Measurements from ENCODE around the gene HOXB7.

The HOXB7 gene

GRCh38 chr17:48628649-48629410, 18.0 kb upstream of the HOXB7 start:
- no peak for DNase-seq (ENCODE audit: extremely low spot score)
- CTCF ChIA-PET, result interaction anchor here (0.6 to 1.1 kb wide), 3 partner anchors 277 to 718 kb away, joined by 3 to 5 read pairs (median 4); no protein-coding TSS in a partner anchor
- TF ChIP-seq HDGF (IDR thresholded peaks at IDR 0.05; ENCODE audit: borderline replicate concordance) (no peak), NFRKB (IDR thresholded peaks at IDR 0.05) (no peak), FOXM1 (IDR thresholded peaks at IDR 0.05; ENCODE audit: borderline replicate concordance) (no peak), SP1 (IDR thresholded peaks at IDR 0.05) (no peak), ARNT (IDR thresholded peaks at IDR 0.05) (no peak), ZNF384 (IDR thresholded peaks at IDR 0.05) (no peak), CTBP1 (IDR thresholded peaks at IDR 0.05; ENCODE audit: borderline replicate concordance) (no peak), TARDBP (IDR thresholded peaks at IDR 0.05) (no peak), FOXK2 (IDR thresholded peaks at IDR 0.05) (no peak), SUZ12 (IDR thresholded peaks at IDR 0.05) (no peak), BHLHE40 (IDR thresholded peaks at IDR 0.05; ENCODE audit: borderline replicate concordance) (no peak), FOXA1 (IDR thresholded peaks at IDR 0.05) (no peak), ELF4 (IDR thresholded peaks at IDR 0.05) (no peak), L3MBTL2 (conservative IDR thresholded peaks at IDR 0.05) (no peak), LEF1 (IDR thresholded peaks at IDR 0.05; ENCODE audit: borderline replicate concordance) (no peak)
- TF ChIP-seq, protein P1, sequence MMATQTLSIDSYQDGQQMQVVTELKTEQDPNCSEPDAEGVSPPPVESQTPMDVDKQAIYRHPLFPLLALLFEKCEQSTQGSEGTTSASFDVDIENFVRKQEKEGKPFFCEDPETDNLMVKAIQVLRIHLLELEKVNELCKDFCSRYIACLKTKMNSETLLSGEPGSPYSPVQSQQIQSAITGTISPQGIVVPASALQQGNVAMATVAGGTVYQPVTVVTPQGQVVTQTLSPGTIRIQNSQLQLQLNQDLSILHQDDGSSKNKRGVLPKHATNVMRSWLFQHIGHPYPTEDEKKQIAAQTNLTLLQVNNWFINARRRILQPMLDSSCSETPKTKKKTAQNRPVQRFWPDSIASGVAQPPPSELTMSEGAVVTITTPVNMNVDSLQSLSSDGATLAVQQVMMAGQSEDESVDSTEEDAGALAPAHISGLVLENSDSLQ (IDR thresholded peaks at IDR 0.05), result no peak
- POLR2A ChIA-PET, result interaction anchor here (1.0 to 4.0 kb wide), 2 partner anchors 8 to 18 kb away, joined by 4 to 23 read pairs; no protein-coding TSS in a partner anchor

DNA sequence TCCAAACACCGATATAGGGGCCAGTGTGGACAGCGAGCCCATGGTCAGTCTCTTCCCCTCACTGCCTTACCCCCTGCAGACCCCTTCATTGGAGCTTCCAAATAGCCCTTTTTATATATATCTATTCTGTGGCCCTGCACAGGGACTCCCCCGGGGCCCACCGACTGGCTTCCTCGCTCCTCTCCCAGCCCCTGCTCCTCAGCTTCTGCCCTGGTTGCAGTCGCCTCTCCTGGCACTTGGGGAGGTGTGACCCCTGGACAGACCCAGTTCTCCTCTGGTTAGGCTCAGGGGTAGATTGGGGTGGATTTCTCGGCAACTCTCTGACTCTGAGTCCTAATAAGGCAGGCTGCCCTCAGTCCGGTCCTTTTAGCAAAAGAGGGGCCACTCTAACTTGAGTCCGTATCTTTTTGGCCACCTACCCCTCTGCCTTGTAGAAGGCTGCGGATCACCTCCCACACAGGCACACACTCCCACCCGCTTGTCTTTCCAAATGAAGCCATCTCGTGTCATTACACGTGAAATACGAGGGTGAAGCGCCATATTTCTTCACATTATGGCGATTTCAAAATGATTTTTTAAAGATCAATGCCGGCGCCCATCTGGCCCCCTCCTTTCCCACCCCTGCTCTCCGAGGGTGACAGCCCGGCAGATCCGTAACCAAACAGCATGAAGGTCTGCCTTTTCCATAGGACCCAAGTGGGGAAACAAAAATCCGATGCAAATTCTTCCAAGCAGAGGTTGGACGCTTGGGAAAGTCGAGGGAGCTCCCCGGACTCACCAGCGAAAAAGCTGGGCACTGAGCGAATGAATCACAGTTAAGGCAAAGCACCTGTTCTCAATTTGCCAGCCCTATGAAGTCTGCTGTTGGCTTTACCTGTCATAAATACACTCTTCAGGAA, 17.1 kb upstream of the HOXB7 start:
- DNase-seq (ENCODE audit: extremely low spot score), result no peak
- ChIA-PET POLR2A (interaction anchor here (4.0 kb wide), 1 partner anchor 9 kb away, joined by 23 read pairs; no protein-coding TSS in a partner anchor), CTCF (interaction anchor here (3.1 kb wide), 1 partner anchor 9 kb away, joined by 23 read pairs; no protein-coding TSS in a partner anchor)
- TF ChIP-seq TARDBP (IDR thresholded peaks at IDR 0.05), result no peak
- no peak for TF ChIP-seq LEF1 (IDR thresholded peaks at IDR 0.05; ENCODE audit: borderline replicate concordance)
- TF ChIP-seq L3MBTL2 (conservative IDR thresholded peaks at IDR 0.05), result no peak
- TF ChIP-seq FOXK2 (IDR thresholded peaks at IDR 0.05), result no peak
- no peak for TF ChIP-seq ARNT (IDR thresholded peaks at IDR 0.05)
- TF ChIP-seq BHLHE40 (IDR thresholded peaks at IDR 0.05; ENCODE audit: borderline replicate concordance), result no peak
- no peak for TF ChIP-seq SP1 (IDR thresholded peaks at IDR 0.05)

DNA sequence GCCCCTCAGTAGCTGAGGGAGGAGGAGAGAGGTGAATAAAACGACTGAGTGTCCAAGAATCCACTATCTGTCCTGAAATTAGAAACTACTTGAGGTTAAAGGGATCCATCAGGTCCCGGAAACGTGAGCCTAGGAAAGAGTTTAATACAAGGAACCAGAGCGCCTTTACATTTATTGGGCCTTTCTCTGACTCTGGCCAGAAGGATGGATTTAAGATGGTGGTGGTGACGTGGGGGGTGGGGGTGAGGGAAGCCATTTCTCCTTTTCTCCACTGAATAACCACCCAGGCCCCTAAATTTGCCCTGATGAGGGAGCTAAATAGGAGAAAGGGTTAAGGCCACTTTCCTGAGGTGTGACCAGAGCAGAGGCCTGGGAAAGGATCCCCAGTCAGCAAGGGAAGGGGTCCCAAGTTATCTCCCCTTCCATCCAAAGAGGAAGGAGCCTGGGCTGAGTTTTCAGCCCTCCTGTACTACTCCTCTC, 16.3 kb upstream of the HOXB7 start:
- ChIA-PET POLR2A (interaction anchor here (1.1 to 4.0 kb wide), 4 partner anchors 10 to 19 kb away, joined by 4 to 23 read pairs (median 5); partner anchors contain the start of gene HOXB8), CTCF (interaction anchor here (3.1 kb wide), 1 partner anchor 10 kb away, joined by 23 read pairs; no protein-coding TSS in a partner anchor)

DNA sequence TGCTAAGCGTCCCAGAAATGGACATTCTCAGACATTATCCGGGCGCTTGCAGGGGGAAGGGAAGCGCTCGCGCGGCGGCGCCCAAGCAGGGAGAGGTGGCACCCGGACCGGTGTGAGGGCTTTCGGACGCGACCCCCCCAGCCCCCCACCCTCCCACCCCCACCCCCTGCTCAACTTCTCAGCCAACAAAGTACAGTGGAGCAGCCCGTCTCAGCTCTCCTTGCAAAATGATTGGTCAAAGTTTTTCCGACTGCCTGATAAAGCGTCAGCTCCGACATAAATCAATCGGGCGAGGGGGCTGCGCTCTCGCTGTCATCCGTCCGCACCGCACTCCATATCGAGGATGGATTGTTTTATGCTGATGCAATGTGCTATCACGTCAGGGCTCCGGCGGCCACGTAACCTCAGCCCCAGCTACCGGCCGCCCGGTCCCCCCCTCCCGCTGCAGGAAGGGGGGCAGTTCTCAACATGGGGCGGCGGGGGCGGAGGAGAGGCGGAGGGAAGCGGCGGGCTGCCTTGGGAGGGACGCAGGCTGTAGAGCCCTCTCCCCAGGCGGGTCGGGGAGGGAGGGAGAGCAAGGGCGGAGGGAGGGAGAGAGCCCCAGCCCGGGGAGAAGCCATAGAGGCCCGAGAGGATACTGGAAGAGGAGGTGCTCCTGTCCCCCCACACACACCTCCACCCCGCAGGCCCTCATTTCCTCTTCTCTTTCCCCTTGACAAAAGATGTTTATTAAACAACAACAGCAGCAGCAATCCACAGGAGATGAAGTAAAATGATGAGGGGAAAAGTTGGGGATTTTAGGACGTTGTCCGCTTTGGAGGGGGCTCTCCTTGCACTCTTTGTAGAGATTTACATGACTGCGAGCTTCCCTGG, 15.7 kb upstream of the HOXB7 start, which contains the start of gene HOXB9:
Gene HOXB9 (minus strand): TSS at position 114 of the 873 bp plus-strand sequence. CDS start 89 bp downstream, at position 25.
- TF ChIP-seq NFRKB (IDR thresholded peaks at IDR 0.05) (no peak), FOXA1 (IDR thresholded peaks at IDR 0.05) (no peak), ARNT (IDR thresholded peaks at IDR 0.05) (peak; percentile 85), FOXK2 (IDR thresholded peaks at IDR 0.05) (no peak), ELF4 (IDR thresholded peaks at IDR 0.05) (no peak), FOXM1 (IDR thresholded peaks at IDR 0.05; ENCODE audit: borderline replicate concordance) (peak; percentile 96), SUZ12 (IDR thresholded peaks at IDR 0.05) (no peak), L3MBTL2 (conservative IDR thresholded peaks at IDR 0.05) (no peak), CTBP1 (IDR thresholded peaks at IDR 0.05; ENCODE audit: borderline replicate concordance) (peak; percentile 99), LEF1 (IDR thresholded peaks at IDR 0.05; ENCODE audit: borderline replicate concordance) (peak; percentile 84)
- TF ChIP-seq, protein P1 (IDR thresholded peaks at IDR 0.05), result peak; percentile 99
- POLR2A ChIA-PET, result interaction anchor here (0.8 to 4.0 kb wide), 15 partner anchors 10 to 470 kb away, joined by 3 to 23 read pairs (median 4); partner anchors contain the start of genes HOXB13 and HOXB8
- CTCF ChIA-PET, result interaction anchor here (0.8 to 3.1 kb wide), 2 partner anchors 10 to 14 kb away, joined by 3 to 23 read pairs; no protein-coding TSS in a partner anchor
- peak; percentile 92 for DNase-seq (ENCODE audit: extremely low spot score)

More for the DNA sequence above, 16.3 kb upstream of the HOXB7 start:
- no peak for TF ChIP-seq SUZ12 (IDR thresholded peaks at IDR 0.05)
- no peak for TF ChIP-seq ELF4 (IDR thresholded peaks at IDR 0.05)
- no peak for TF ChIP-seq ARNT (IDR thresholded peaks at IDR 0.05)
- no peak for TF ChIP-seq FOXK2 (IDR thresholded peaks at IDR 0.05)
- no peak for TF ChIP-seq L3MBTL2 (conservative IDR thresholded peaks at IDR 0.05)
- no peak for TF ChIP-seq TARDBP (IDR thresholded peaks at IDR 0.05)
- no peak for TF ChIP-seq HDGF (IDR thresholded peaks at IDR 0.05; ENCODE audit: borderline replicate concordance)
- TF ChIP-seq FOXA1 (IDR thresholded peaks at IDR 0.05), result no peak
- TF ChIP-seq ZNF384 (IDR thresholded peaks at IDR 0.05), result no peak
- no peak for TF ChIP-seq SP1 (IDR thresholded peaks at IDR 0.05)
- no peak for TF ChIP-seq LEF1 (IDR thresholded peaks at IDR 0.05; ENCODE audit: borderline replicate concordance)
- no peak for TF ChIP-seq NFRKB (IDR thresholded peaks at IDR 0.05)
- TF ChIP-seq, protein P1 (IDR thresholded peaks at IDR 0.05), result no peak
- no peak for TF ChIP-seq CTBP1 (IDR thresholded peaks at IDR 0.05; ENCODE audit: borderline replicate concordance)
- TF ChIP-seq BHLHE40 (IDR thresholded peaks at IDR 0.05; ENCODE audit: borderline replicate concordance), result no peak
- TF ChIP-seq FOXM1 (IDR thresholded peaks at IDR 0.05; ENCODE audit: borderline replicate concordance), result no peak
- DNase-seq (ENCODE audit: extremely low spot score), result no peak

Data from HEK293T (cell line).